HCT116 (cell line): ENCODE results near the gene SF3A2. TPM values are rescaled to one million over a fixed set of nuclear protein-coding genes. Genes with fewer than 3 reads are reported as not detected.

Experiments used
- ATAC-seq: fragments of 200-7000 bp; cut with Tn5 transposase; 2 replicates; pipeline ENCODE4 v1.9.1; 2020; ENCODE audit warnings: mild to moderate bottlenecking, moderate library complexity
- BruUV-seq: library from RNA; stranded (reverse); fragments of 400-500 nt; replicated peaks from 2 replicates; lab custom pipeline; 2021; lab: Mats Ljungman, UMichigan
- CTCF ChIA-PET: fragments of 300-600 bp; sonication (Branson Sonifier 250); formaldehyde crosslinking; loops from one replicate; lab custom pipeline; 2021; ENCODE audit warnings: antibody characterized with exemption; lab: Charles Lee
- POLR2A ChIA-PET: fragments of 300-600, 350-600 bp; sonication (Branson Sonifier 250); formaldehyde crosslinking; loops from one replicate; lab custom pipeline; 2021; ENCODE audit warnings: antibody characterized with exemption; lab: Charles Lee
- RAD21 ChIA-PET, 2 experiments: fragments of 300-600 bp; sonication (Branson Sonifier 250); formaldehyde crosslinking; loops; one replicate each; lab custom pipeline; 2023; ENCODE audit warnings: low total read pairs in 2 of 2; ENCODE audit not compliant: uncharacterized antibody in 2 of 2, unreplicated experiment in 2 of 2, low non-redundant PET in 1 of 2; lab: Charles Lee
- DNase-seq: peaks from one replicate; pipeline ENCODE4 v3.0.0-alpha.2; 2010; ENCODE audit warnings: low read depth, low spot score
- H2AFZ ChIP-seq: fragments of 200-600 bp; shearing (Covaris generic), sonication (generic); 2 replicates; pipeline ENCODE4 v1.6.1; 2017; ENCODE audit warnings: low read depth, mixed run types, mixed read lengths, antibody characterized with exemption, low read length; ENCODE audit not compliant: poor library complexity, severe bottlenecking
- H3K27ac ChIP-seq: 2 replicates; pipeline ENCODE4 v1.5.1; 2012; ENCODE audit warnings: low read depth, low read length
- H3K27me3 ChIP-seq: fragments of 200-600 bp; sonication (generic); 2 replicates; pipeline ENCODE4 v1.6.1; 2016; ENCODE audit warnings: mixed run types, low read length, mixed read lengths; ENCODE audit not compliant: insufficient read depth
- H3K36me3 ChIP-seq, 2 experiments: fragments of 200-500 bp in 1 of 2; fragments of 200-600 bp in 1 of 2; sonication (Bioruptor generic) in 1 of 2; sonication (generic) in 1 of 2; 2 replicates each; pipeline versions ENCODE4 v1.5.1 to v1.6.1; 2014 to 2016; ENCODE audit warnings: low read length in 2 of 2, inconsistent platforms in 1 of 2, mixed read lengths in 1 of 2, mixed run types in 1 of 2; ENCODE audit not compliant: insufficient read depth in 2 of 2, control insufficient read depth in 1 of 2
- H3K4me1 ChIP-seq, 2 experiments: fragments of 200-600 bp in 1 of 2; sonication (generic) in 1 of 2; 2 replicates each; pipeline versions ENCODE4 v1.5.1 to v1.6.1; 2012 to 2017; ENCODE audit warnings: low read length in 2 of 2, inconsistent platforms in 1 of 2, mild to moderate bottlenecking in 1 of 2, mixed read lengths in 1 of 2, mixed run types in 1 of 2, moderate library complexity in 1 of 2; ENCODE audit not compliant: insufficient read depth in 2 of 2, control insufficient read depth in 1 of 2
- H3K4me2 ChIP-seq: fragments of 200-600 bp; sonication (generic); 2 replicates; pipeline ENCODE4 v1.6.1; 2017; ENCODE audit warnings: mixed run types, low read length, mixed read lengths
- H3K4me3 ChIP-seq, 2 experiments: fragments of 200-600 bp in 1 of 2; sonication (generic) in 1 of 2; replicated peaks in 1 of 2; 2 replicates each; pipeline ENCODE4 v1.5.1; 2011 to 2016; ENCODE audit warnings: low read length in 2 of 2, control low read depth in 1 of 2, low read depth in 1 of 2, mild to moderate bottlenecking in 1 of 2, mixed read lengths in 1 of 2, mixed run types in 1 of 2
- H3K79me2 ChIP-seq: fragments of 200-600 bp; sonication (generic); 2 replicates; pipeline ENCODE4 v1.6.1; 2017; ENCODE audit warnings: mild to moderate bottlenecking, mixed run types, low read length, moderate library complexity, mixed read lengths; ENCODE audit not compliant: insufficient read depth
- H3K9ac ChIP-seq: fragments of 200-600 bp; sonication (generic); 2 replicates; pipeline ENCODE4 v1.6.1; 2016; ENCODE audit warnings: low read length, mixed read lengths
- H3K9me2 ChIP-seq: fragments of 200-600 bp; sonication (generic), shearing (Covaris generic); 2 replicates; pipeline ENCODE4 v1.6.1; 2017; ENCODE audit warnings: mixed run types, mild to moderate bottlenecking, moderate library complexity; ENCODE audit not compliant: insufficient read depth
- H3K9me3 ChIP-seq, 2 experiments: fragments of 200-500 bp in 1 of 2; fragments of 200-600 bp in 1 of 2; sonication (Bioruptor generic) in 1 of 2; sonication (generic) in 1 of 2; 2 replicates each; pipeline ENCODE4 v1.6.1; 2014 to 2017; ENCODE audit warnings: low read length in 2 of 2, mixed read lengths in 2 of 2, inconsistent platforms in 1 of 2, low read depth in 1 of 2, mild to moderate bottlenecking in 1 of 2, mixed run types in 1 of 2, moderate library complexity in 1 of 2; ENCODE audit not compliant: control insufficient read depth in 1 of 2, insufficient read depth in 1 of 2
- H4K20me1 ChIP-seq: fragments of 200-600 bp; sonication (generic), shearing (Covaris generic); 2 replicates; pipeline ENCODE4 v1.6.1; 2017; ENCODE audit warnings: mixed run types, mild to moderate bottlenecking, moderate library complexity; ENCODE audit not compliant: insufficient read depth
- ATF3 ChIP-seq: IDR thresholded peaks from 2 replicates; pipeline ENCODE4 v1.6.1; 2012
- CEBPB ChIP-seq: IDR thresholded peaks from 2 replicates; pipeline ENCODE4 v1.6.1; 2012; ENCODE audit warnings: low read depth
- CTCF ChIP-seq, 3 experiments: fragments of 200-600 bp in 1 of 3; sonication (generic) in 1 of 3; IDR thresholded peaks in 2 of 3; conservative IDR thresholded peaks in 1 of 3; 2 replicates each; pipeline ENCODE4 v1.5.1; 2012 to 2017; ENCODE audit warnings: low read depth in 2 of 3, low read length in 2 of 3, antibody characterized with exemption in 1 of 3, borderline replicate concordance in 1 of 3, control low read depth in 1 of 3, mild to moderate bottlenecking in 1 of 3, mixed read lengths in 1 of 3, mixed run types in 1 of 3, moderate library complexity in 1 of 3; ENCODE audit not compliant: insufficient read depth in 1 of 3
- EGR1 ChIP-seq: IDR thresholded peaks from 2 replicates; pipeline ENCODE4 v1.6.1; 2012; ENCODE audit warnings: low read depth
- EZH2 ChIP-seq: fragments of 200-600 bp; sonication (generic); IDR thresholded peaks from 2 replicates; pipeline ENCODE4 v1.6.1; 2017; ENCODE audit warnings: antibody characterized with exemption, mixed run types
- FOSL1 ChIP-seq: IDR thresholded peaks from 2 replicates; pipeline ENCODE4 v1.6.1; 2012; ENCODE audit warnings: low read depth
- JUND ChIP-seq: IDR thresholded peaks from 2 replicates; pipeline ENCODE4 v1.6.1; 2012
- MAX ChIP-seq: IDR thresholded peaks from 2 replicates; pipeline ENCODE4 v1.6.1; 2012
- POLR2A ChIP-seq: IDR thresholded peaks from 2 replicates; pipeline ENCODE4 v1.7.0; 2011; ENCODE audit warnings: borderline replicate concordance; ENCODE audit not compliant: insufficient read depth, insufficient read length; ENCODE audit errors: extremely low read depth
- RAD21 ChIP-seq: IDR thresholded peaks from 2 replicates; pipeline ENCODE4 v1.6.1; 2012; ENCODE audit warnings: low read depth, mild to moderate bottlenecking
- REST ChIP-seq: IDR thresholded peaks from 2 replicates; pipeline ENCODE4 v1.6.1; 2012; ENCODE audit warnings: low read depth
- SIN3A ChIP-seq: IDR thresholded peaks from 2 replicates; pipeline ENCODE4 v1.6.1; 2012; ENCODE audit warnings: low read depth
- SP1 ChIP-seq: IDR thresholded peaks from 2 replicates; pipeline ENCODE4 v1.6.1; 2012; ENCODE audit warnings: low read depth
- SRF ChIP-seq: IDR thresholded peaks from 2 replicates; pipeline ENCODE4 v1.6.1; 2012; ENCODE audit warnings: low read depth
- YY1 ChIP-seq: IDR thresholded peaks from 2 replicates; pipeline ENCODE4 v1.6.1; 2011; ENCODE audit warnings: low read length, low read depth, moderate library complexity, mild to moderate bottlenecking; ENCODE audit not compliant: insufficient replicate concordance; ENCODE audit errors: extremely low read depth
- ZBTB33 ChIP-seq: IDR thresholded peaks from 2 replicates; pipeline ENCODE4 v1.6.1; 2011; ENCODE audit warnings: mild to moderate bottlenecking, low read length, moderate library complexity; ENCODE audit not compliant: insufficient replicate concordance; ENCODE audit errors: extremely low read depth
- ZNF274 ChIP-seq: fragments of 200-500 bp; sonication (Bioruptor generic); IDR thresholded peaks from 2 replicates; pipeline ENCODE4 v1.6.1; 2014; ENCODE audit warnings: mild to moderate bottlenecking, low read depth, low read length, inconsistent platforms
- intact Hi-C: fragments of 100-400 bp; cut with micrococcal nuclease; formaldehyde crosslinking; loops from 2 replicates; pipeline ENCODE4 v1.10.0; 2022
- total RNA-seq: library from RNA; stranded (reverse); gene quantifications from one replicate; pipeline ENCODE4 v1.2.1, GENCODE V29; 2021; ENCODE audit not compliant: unreplicated experiment

The SF3A2 gene
- total RNA-seq, 1 experiment from 2014 or later = 166 TPM

- POLR2A ChIA-PET = no interaction called here
- DNase-seq (no peak), ATAC-seq (no peak)
- no peaks in the 10 kb centered on the region for H4K20me1 ChIP-seq
- H3K9me2 ChIP-seq = no peaks in the 10 kb centered on the region
- no peak overlapping the region for H3K9ac ChIP-seq
- no peaks in the 10 kb centered on the region for H3K9me3 ChIP-seq
- RAD21 ChIA-PET = interaction anchor here in 1 of 2 experiments (0.7 kb wide), 1 partner anchor 64 kb away, joined by 4 read pairs; no protein-coding TSS in a partner anchor
- H3K4me3 ChIP-seq = no peak overlapping the region
- no peak overlapping the region for H3K27ac ChIP-seq
- intact Hi-C loops = no loop called here
- H3K36me3 ChIP-seq = peaks cover 23 to 32% of the 10 kb centered on the region in 2 experiments; a peak in 3 of 4 replicates
- peaks cover 4% of the 10 kb centered on the region; the same call in 1 of the 2 replicates for H3K79me2 ChIP-seq
- no peaks in the 10 kb centered on the region for H3K4me1 ChIP-seq
- TF ChIP-seq CTCF (IDR thresholded peaks at IDR 0.05 in 2 of 3, conservative IDR thresholded peaks at IDR 0.05 in 1 of 3; ENCODE audit: borderline replicate concordance in 1 of 3, insufficient read depth in 1 of 3, low read depth in 2 of 3, low read length in 2 of 3) (no peak), JUND (no peak), CEBPB (no peak), SP1 (no peak), MAX (no peak), SIN3A (no peak), ATF3 (no peak), POLR2A (no peak), REST (no peak), SRF (no peak), YY1 (no peak), EZH2 (no peak), ZNF274 (no peak), ZBTB33 (no peak), EGR1 (no peak), FOSL1 (no peak), RAD21 (no peak)
- no peak overlapping the region for H2AFZ ChIP-seq
- no peaks in the 10 kb centered on the region for H3K27me3 ChIP-seq
- BruUV-seq = no TSS peak
- CTCF ChIA-PET = no interaction called here
- no peak overlapping the region for H3K4me2 ChIP-seq
These were observed 16.9 kb upstream of the SF3A2 start for GRCh38 chr19:2219726-2220125.
